GM23338 (cell line): ENCODE measurements around the gene ZNF648. TPM values are rescaled to one million over a fixed set of nuclear protein-coding genes. Genes with fewer than 3 reads are reported as not detected.
A peak's percentile ranks its signal among the peaks of the same experiment; 100 is the strongest.

Experiments used
- ATAC-seq: fragments of 200-7000 bp; cut with Tn5 transposase; 3 replicates; pipeline ENCODE4 v1.9.1; 2020
- DNase-seq: peaks from one replicate; pipeline ENCODE4 v3.0.0-alpha.2; 2015; ENCODE audit warnings: low spot score
- H2AFZ ChIP-seq: fragments of 200-600 bp; sonication (generic); 2 replicates; pipeline ENCODE4 v1.8.0; 2016; ENCODE audit warnings: antibody characterized with exemption, mild to moderate bottlenecking, moderate library complexity
- H3F3A ChIP-seq: fragments of 200-600 bp; sonication (generic); replicated peaks from 2 replicates; pipeline ENCODE4 v1.8.0; 2017; ENCODE audit warnings: antibody characterized with exemption, mixed run types, low read depth
- H3K27ac ChIP-seq: fragments of 200-600 bp; sonication (generic); 2 replicates; pipeline ENCODE4 v1.6.1; 2016; ENCODE audit warnings: low read depth
- H3K27me3 ChIP-seq: fragments of 200-600 bp; sonication (generic); 2 replicates; pipeline ENCODE4 v1.8.0; 2016; ENCODE audit warnings: mild to moderate bottlenecking, mixed run types, moderate library complexity; ENCODE audit not compliant: insufficient read depth
- H3K36me3 ChIP-seq: fragments of 200-600 bp; sonication (generic); 2 replicates; pipeline ENCODE4 v1.8.0; 2016; ENCODE audit warnings: mild to moderate bottlenecking; ENCODE audit not compliant: insufficient read depth
- H3K4me1 ChIP-seq: fragments of 200-600 bp; sonication (generic); 2 replicates; pipeline ENCODE4 v1.8.0; 2016; ENCODE audit warnings: mild to moderate bottlenecking, moderate library complexity; ENCODE audit not compliant: insufficient read depth
- H3K4me2 ChIP-seq: fragments of 200-600 bp; sonication (generic); 2 replicates; pipeline ENCODE4 v1.7.1; 2017; ENCODE audit warnings: mixed run types
- H3K4me3 ChIP-seq: fragments of 200-600 bp; sonication (generic); 2 replicates; pipeline ENCODE4 v1.6.1; 2016; ENCODE audit warnings: mixed run types
- H3K79me2 ChIP-seq: fragments of 200-600 bp; sonication (generic); replicated peaks from 2 replicates; pipeline ENCODE4 v1.8.0; 2017; ENCODE audit warnings: mild to moderate bottlenecking; ENCODE audit not compliant: insufficient read depth
- H3K9me2 ChIP-seq: fragments of 200-600 bp; sonication (generic); 2 replicates; pipeline ENCODE4 v1.8.0; 2017; ENCODE audit not compliant: insufficient read depth
- H4K20me1 ChIP-seq: fragments of 200-600 bp; sonication (generic); replicated peaks from 2 replicates; pipeline ENCODE4 v1.8.0; 2017; ENCODE audit warnings: mild to moderate bottlenecking; ENCODE audit not compliant: insufficient read depth
- H3K27ac Mint-ChIP-seq: 2 replicates; pipeline ENCODE4 v1.8.0; 2020; ENCODE audit warnings: inconsistent platforms, mild to moderate bottlenecking, moderate library complexity, mixed read lengths
- H3K27me3 Mint-ChIP-seq: 3 replicates; pipeline ENCODE4 v1.8.0; 2022; ENCODE audit warnings: low read depth, mild to moderate bottlenecking, moderate library complexity, mixed read lengths, inconsistent platforms; ENCODE audit not compliant: insufficient read depth, poor library complexity
- H3K36me3 Mint-ChIP-seq: 3 replicates; pipeline ENCODE4 v1.8.0; 2021; ENCODE audit warnings: low read depth, mild to moderate bottlenecking, inconsistent platforms, moderate library complexity, mixed read lengths
- H3K4me1 Mint-ChIP-seq: 3 replicates; pipeline ENCODE4 v1.8.0; 2020; ENCODE audit warnings: mild to moderate bottlenecking, inconsistent platforms, mixed read lengths
- H3K4me3 Mint-ChIP-seq: 3 replicates; pipeline ENCODE4 v1.8.0; 2021; ENCODE audit warnings: moderate library complexity, mild to moderate bottlenecking, inconsistent platforms, mixed read lengths
- H3K9me3 Mint-ChIP-seq: 3 replicates; pipeline ENCODE4 v1.8.0; 2020; ENCODE audit warnings: moderate library complexity, mild to moderate bottlenecking, inconsistent platforms, mixed read lengths
- STAT1 ChIP-seq: IDR thresholded peaks from one replicate; pipeline ENCODE4 v1.6.1; 2016; ENCODE audit warnings: antibody characterized with exemption; ENCODE audit not compliant: unreplicated experiment
- ZNF331 ChIP-seq: fragments of 250-450 bp; sonication (Bioruptor Pico); IDR thresholded peaks from 2 replicates; pipeline ENCODE4 v1.5.0; 2020; ENCODE audit warnings: low read depth, mild to moderate bottlenecking, moderate library complexity
- ZNF462 ChIP-seq: fragments of 250-450 bp; sonication (Bioruptor Pico); IDR thresholded peaks from 2 replicates; pipeline ENCODE4 v1.5.0; 2020; ENCODE audit warnings: mild to moderate bottlenecking, moderate library complexity
- polyA plus RNA-seq: library from polyadenylated mRNA; unstranded; fragments of >200 nt; fragmentation: Nextera tagmentation; extraction: Ambion mirVana; gene quantifications from 2 replicates; pipeline ENCODE4 v1.2.1, GENCODE V29; 2016
- total RNA-seq: library from RNA; depleted of rRNA; stranded (reverse); fragments of >200 nt; shearing (Covaris generic); gene quantifications from 2 replicates; pipeline ENCODE4 v1.2.3, GENCODE V29; 2014
- TF ChIP-seq, protein P1 (sequence below), 2 experiments: fragments of 200-600 bp in 1 of 2; sonication (generic) in 1 of 2; conservative IDR thresholded peaks; 2 replicates each; pipeline versions ENCODE4 v1.5.1 to v1.6.1; 2016 to 2017; ENCODE audit warnings: antibody characterized with exemption in 2 of 2, low read depth in 2 of 2, mild to moderate bottlenecking in 2 of 2, moderate library complexity in 1 of 2

The ZNF648 gene
- total and polyA plus RNA-seq, 2 experiments from 2014 or later = 0.24 to 1.2 TPM

GRCh38 chr1:182080955-182081582 is 19.6 kb upstream of the ZNF648 start:
- Histone ChIP-seq H3K4me1 (peaks cover 7% of the 10 kb centered on the region; the same call in 1 of the 2 replicates), H3K79me2 (no peaks in the 10 kb centered on the region), H3K9me2 (no peaks in the 10 kb centered on the region; the same call in none of the 2 replicates), H3K27me3 (no peaks in the 10 kb centered on the region), H3K4me3 (no peak overlapping the region), H4K20me1 (no peaks in the 10 kb centered on the region), H3F3A (no peaks in the 10 kb centered on the region), H3K27ac (no peak overlapping the region), H2AFZ (no peak overlapping the region), H3K36me3 (no peaks in the 10 kb centered on the region), H3K4me2 (no peak overlapping the region)
- Mint-ChIP-seq H3K27ac (no peak overlapping the region), H3K9me3 (no peaks in the 10 kb centered on the region), H3K36me3 (no peaks in the 10 kb centered on the region), H3K4me1 (peaks cover 14% of the 10 kb centered on the region), H3K27me3 (no peaks in the 10 kb centered on the region), H3K4me3 (no peak overlapping the region)
- DNase-seq (peak; percentile 86), ATAC-seq (peak; percentile 13; the same call in 1 of the 3 replicates)
- TF ChIP-seq STAT1 (no peak), ZNF331 (CRISPR knock-in tag) (no peak), ZNF462 (CRISPR knock-in tag) (0 out of 2 replicates have a peak, but pooled peaks have one; percentile 56)
- TF ChIP-seq, protein P1, sequence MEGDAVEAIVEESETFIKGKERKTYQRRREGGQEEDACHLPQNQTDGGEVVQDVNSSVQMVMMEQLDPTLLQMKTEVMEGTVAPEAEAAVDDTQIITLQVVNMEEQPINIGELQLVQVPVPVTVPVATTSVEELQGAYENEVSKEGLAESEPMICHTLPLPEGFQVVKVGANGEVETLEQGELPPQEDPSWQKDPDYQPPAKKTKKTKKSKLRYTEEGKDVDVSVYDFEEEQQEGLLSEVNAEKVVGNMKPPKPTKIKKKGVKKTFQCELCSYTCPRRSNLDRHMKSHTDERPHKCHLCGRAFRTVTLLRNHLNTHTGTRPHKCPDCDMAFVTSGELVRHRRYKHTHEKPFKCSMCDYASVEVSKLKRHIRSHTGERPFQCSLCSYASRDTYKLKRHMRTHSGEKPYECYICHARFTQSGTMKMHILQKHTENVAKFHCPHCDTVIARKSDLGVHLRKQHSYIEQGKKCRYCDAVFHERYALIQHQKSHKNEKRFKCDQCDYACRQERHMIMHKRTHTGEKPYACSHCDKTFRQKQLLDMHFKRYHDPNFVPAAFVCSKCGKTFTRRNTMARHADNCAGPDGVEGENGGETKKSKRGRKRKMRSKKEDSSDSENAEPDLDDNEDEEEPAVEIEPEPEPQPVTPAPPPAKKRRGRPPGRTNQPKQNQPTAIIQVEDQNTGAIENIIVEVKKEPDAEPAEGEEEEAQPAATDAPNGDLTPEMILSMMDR (conservative IDR thresholded peaks at IDR 0.05; ENCODE audit: low read depth in 2 of 2) = peak; percentile 80 to 85
